K562 (cell line): ENCODE results near the gene LMAN2. TPM values are rescaled to one million over a fixed set of nuclear protein-coding genes. Genes with fewer than 3 reads are reported as not detected.

ENCODE experiments used
- ATAC-seq: fragments of 200-7000 bp; cut with Tn5 transposase; 3 replicates; pipeline ENCODE4 v1.9.1; 2020; ENCODE audit warnings: moderate library complexity
- BruUV-seq: library from RNA; stranded (reverse); fragments of 400-500 nt; replicated peaks from 2 replicates; lab custom pipeline; 2021; lab: Mats Ljungman, UMichigan
- CTCF ChIA-PET: fragments of 300-600 bp; formaldehyde crosslinking; extraction: SDS; loops from one replicate; lab custom pipeline; 2021; ENCODE audit warnings: low intra/inter-chr PET ratio; lab: Yijun Ruan, JAX
- POLR2A ChIA-PET: fragments of 300-600, 350-650 bp; sonication (Branson Sonifier 250); formaldehyde crosslinking; extraction: SDS; loops from one replicate; lab custom pipeline; 2021; ENCODE audit warnings: antibody characterized with exemption, inconsistent platforms; lab: Yijun Ruan, JAX
- DNase-seq, 4 experiments: peaks; one replicate each; pipeline versions ENCODE4 v3.0.0 to v3.0.0-alpha.2; 2011 to 2018; ENCODE audit warnings: low spot score in 3 of 4, mixed read lengths in 3 of 4; ENCODE audit errors: extremely low read depth in 1 of 4
- FAIRE-seq: peaks from 2 replicates; lab custom pipeline; 2011; peaks lifted over from hg19 to GRCh38; lab: Jason Lieb, UNC
- H2AFZ ChIP-seq: 2 replicates; pipeline ENCODE4 v1.6.0; 2011; ENCODE audit warnings: low read depth, low read length, control low read depth, inconsistent platforms
- H3K27ac ChIP-seq: fragments of 200-600 bp; 3 replicates; pipeline ENCODE4 v1.8.0; 2011; ENCODE audit warnings: low read depth, mild to moderate bottlenecking, control low read depth, inconsistent platforms, low read length, moderate library complexity, mixed read lengths; ENCODE audit errors: extremely low read depth
- H3K27me3 ChIP-seq, 2 experiments: fragments of 300-600 bp in 1 of 2; 2 replicates in 1 of 2; 3 replicates in 1 of 2; pipeline versions ENCODE4 v1.6.0 to v1.8.0; 2011; ENCODE audit warnings: inconsistent platforms in 2 of 2, low read length in 2 of 2, mild to moderate bottlenecking in 1 of 2, mixed read lengths in 1 of 2, moderate library complexity in 1 of 2; ENCODE audit not compliant: control insufficient read depth in 2 of 2, insufficient read depth in 2 of 2
- H3K36me3 ChIP-seq: fragments of 300-600 bp; 3 replicates; pipeline ENCODE4 v1.8.0; 2011; ENCODE audit warnings: mild to moderate bottlenecking, low read length, inconsistent platforms; ENCODE audit not compliant: control insufficient read depth, insufficient read depth
- H3K4me1 ChIP-seq, 2 experiments: fragments of 200-600 bp in 1 of 2; replicated peaks in 1 of 2; 2 replicates in 1 of 2; 3 replicates in 1 of 2; pipeline versions ENCODE4 v1.5.1 to v1.8.0; 2011; ENCODE audit warnings: inconsistent platforms in 2 of 2, low read length in 2 of 2, mild to moderate bottlenecking in 1 of 2, mixed read lengths in 1 of 2, moderate library complexity in 1 of 2; ENCODE audit not compliant: control insufficient read depth in 2 of 2, insufficient read depth in 2 of 2
- H3K4me2 ChIP-seq: 2 replicates; pipeline ENCODE4 v1.6.1; 2011; ENCODE audit warnings: low read length, control low read depth, inconsistent platforms, mixed read lengths; ENCODE audit not compliant: insufficient read depth
- H3K4me3 ChIP-seq: fragments of 200-600 bp; sonication (generic), shearing (Covaris generic); 2 replicates; pipeline ENCODE4 v1.5.1; 2016; ENCODE audit warnings: control low read depth, inconsistent platforms
- H3K79me2 ChIP-seq: fragments of 200-600 bp; 3 replicates; pipeline ENCODE4 v1.8.0; 2011; ENCODE audit warnings: low read length, inconsistent platforms; ENCODE audit not compliant: control insufficient read depth, insufficient read depth
- H3K9ac ChIP-seq, 2 experiments: 2 replicates each; pipeline versions ENCODE4 v1.6.0 to v1.6.1; 2011; ENCODE audit warnings: low read depth in 2 of 2, low read length in 2 of 2, control low read depth in 1 of 2, inconsistent platforms in 1 of 2, mild to moderate bottlenecking in 1 of 2, mixed read lengths in 1 of 2; ENCODE audit not compliant: insufficient read depth in 1 of 2
- H3K9me1 ChIP-seq: one replicate; pipeline ENCODE4 v1.6.0; 2011; ENCODE audit warnings: inconsistent platforms, mild to moderate bottlenecking, low read length, moderate library complexity; ENCODE audit not compliant: control insufficient read depth, insufficient read depth
- H3K9me3 ChIP-seq: replicated peaks from 2 replicates; pipeline ENCODE4 v1.5.1; 2011; ENCODE audit warnings: low read depth, low read length, inconsistent platforms; ENCODE audit not compliant: control insufficient read depth, insufficient read depth
- H4K20me1 ChIP-seq: replicated peaks from 2 replicates; pipeline ENCODE4 v1.6.1; 2011; ENCODE audit warnings: low read length, inconsistent platforms, mixed read lengths; ENCODE audit not compliant: control insufficient read depth, insufficient read depth
- AFF1 ChIP-seq, 2 experiments: fragments of 450-650 bp; IDR thresholded peaks; 2 replicates each; pipeline ENCODE4 v1.6.1; 2018; ENCODE audit warnings: mild to moderate bottlenecking in 2 of 2, low read depth in 1 of 2; ENCODE audit not compliant: partially characterized antibody in 2 of 2
- ATF1 ChIP-seq, 2 experiments: fragments of 450-650 bp in 1 of 2; IDR thresholded peaks; 2 replicates each; pipeline ENCODE4 v1.6.1; 2016; ENCODE audit warnings: missing compliant biosample characterization in 1 of 2, missing genetic modification characterization in 1 of 2
- HMG20B ChIP-seq: fragments of 250-450 bp; sonication (Bioruptor Pico); IDR thresholded peaks from 2 replicates; pipeline ENCODE4 v1.5.0; 2021; ENCODE audit warnings: mild to moderate bottlenecking
- IRF9 ChIP-seq: fragments of 450-650 bp; IDR thresholded peaks from 2 replicates; pipeline ENCODE4 v1.6.1; 2016; ENCODE audit warnings: missing biosample characterization, missing genetic modification characterization
- MCM7 ChIP-seq, 2 experiments: fragments of 450-650 bp; IDR thresholded peaks; 2 replicates each; pipeline ENCODE4 v1.6.1; 2016 to 2018
- POLR2AphosphoS5 ChIP-seq: IDR thresholded peaks from 2 replicates; pipeline ENCODE4 v1.6.1; 2011; ENCODE audit warnings: mild to moderate bottlenecking, low read depth, low read length, moderate library complexity; ENCODE audit not compliant: control insufficient read depth, insufficient read depth
- PURB ChIP-seq: sonication (generic); formaldehyde crosslinking; IDR thresholded peaks from 2 replicates; pipeline ENCODE4 v1.9.0; 2021; ENCODE audit warnings: low read depth, mild to moderate bottlenecking, missing genetic modification reagents
- TCF3 ChIP-seq: sonication (generic); formaldehyde crosslinking; IDR thresholded peaks from 2 replicates; pipeline ENCODE4 v1.4.0; 2020; ENCODE audit warnings: mild to moderate bottlenecking, missing genetic modification reagents
- WGBS: fragments of 100-300 bp; shearing (Covaris generic); methylation state at CpG from one replicate; pipeline ENCODE4 v1.1.6; 2016; ENCODE audit warnings: low coverage, mixed read lengths; ENCODE audit not compliant: insufficient coverage; ENCODE audit errors: missing lambda C conversion rate; 5-methylcytosine and 5-hydroxymethylcytosine counted together
- in situ Hi-C: fragments of 300-500 bp; cut with MboI; formaldehyde crosslinking; loops from 4 replicates; pipeline ENCODE4 v1.15.0; 2018; ENCODE audit warnings: inconsistent platforms, mixed read lengths
- intact Hi-C: fragments of 100-400 bp; cut with micrococcal nuclease; formaldehyde crosslinking; loops from 2 replicates; pipeline ENCODE4 v1.14.2; 2022
- polyA plus RNA-seq, 8 experiments: library from polyadenylated mRNA; depleted of rRNA in 4 of 8; stranded (reverse) in 5 of 8; unstranded in 3 of 8; fragments of >200 nt; fragmentation: Nextera tagmentation in 2 of 8; fragmentation: Illumina TruSeq in 1 of 8; extraction: Ambion mirVana in 2 of 8; extraction: Trizol in 1 of 8; gene quantifications; 2 replicates each; pipeline versions ENCODE4 v1.2.1 to v1.2.3, GENCODE V29; 2011 to 2014; ENCODE audit warnings: inconsistent platforms in 1 of 8, missing spikeins in 1 of 8
- total RNA-seq, 7 experiments: library from RNA; depleted of rRNA in 6 of 7; stranded (reverse); fragments of >200 nt in 6 of 7; fragmentation: Illumina TruSeq in 2 of 7; extraction: Trizol in 2 of 7; gene quantifications; 2 replicates each; pipeline versions ENCODE4 v1.2.1 to v1.2.3, GENCODE V29; 2011 to 2021; ENCODE audit warnings: low replicate concordance in 1 of 7

Gene LMAN2
- total and polyA plus RNA-seq, 9 of the 15 experiments (the other 6 are each of a cell fraction or from before 2014, with no cell fraction given), result 2.7 to 254 (median 136) TPM

GRCh38 chr5:177354256-177354655, 2.8 kb upstream of the LMAN2 start:
- H3K36me3 ChIP-seq, result peaks cover 12% of the 10 kb centered on the region; the same call in 2 of the 3 replicates
- no peaks in the 10 kb centered on the region for H3K27me3 ChIP-seq
- CTCF ChIA-PET, result no interaction called here
- no peak for DNase-seq
- no peak overlapping the region for H3K4me3 ChIP-seq
- POLR2A ChIA-PET, result no interaction called here
- H3K9me3 ChIP-seq, result 0 out of 2 replicates have a peak, but pooled peaks cover 3% of the 10 kb centered on the region
- no peak for FAIRE-seq
- no peak overlapping the region for H3K9ac ChIP-seq
- no peak overlapping the region for H2AFZ ChIP-seq
- no peak overlapping the region for H3K27ac ChIP-seq
- H3K79me2 ChIP-seq, result peaks cover 23% of the 10 kb centered on the region
- no peak overlapping the region for H3K4me2 ChIP-seq
- H4K20me1 ChIP-seq, result no peaks in the 10 kb centered on the region
- no peaks in the 10 kb centered on the region for H3K9me1 ChIP-seq
- no peak for ATAC-seq
- peaks cover 15 to 37% of the 10 kb centered on the region in 2 experiments; a peak in 4 of 5 replicates for H3K4me1 ChIP-seq
- TF ChIP-seq POLR2AphosphoS5 (no peak), AFF1 (IDR thresholded peaks at IDR 0.05; ENCODE audit: low read depth in 1 of 2, partially characterized antibody in 2 of 2) (no peak), ATF1 (CRISPR knock-in tag; IDR thresholded peaks at IDR 0.05) (no peak), ATF1 (tag; IDR thresholded peaks at IDR 0.05) (no peak), IRF9 (tag) (no peak), PURB (CRISPR knock-in tag) (no peak), MCM7 (IDR thresholded peaks at IDR 0.05) (no peak), HMG20B (CRISPR knock-in tag) (no peak), TCF3 (CRISPR knock-in tag) (no peak)
- TF ChIP-seq, all 486 proteins: peak for 0
- no TSS peak for BruUV-seq
- intact Hi-C loops, result no loop called here
- 31% methylated on average over 3 of the region's 3 CpGs for WGBS
- in situ Hi-C loops, result no loop called here
